OCI-LY1 (cell line): ENCODE results near the gene CSDE1.

Source experiments
- CTCF ChIP-seq: fragments of 200-600 bp; sonication (generic), shearing (Covaris generic); IDR thresholded peaks from 2 replicates; pipeline ENCODE4 v1.5.1; 2017; ENCODE audit warnings: mild to moderate bottlenecking, antibody characterized with exemption, low read length, moderate library complexity, mixed read lengths
- EZH2 ChIP-seq: fragments of 200-600 bp; sonication (generic), shearing (Covaris generic); IDR thresholded peaks from 2 replicates; pipeline ENCODE4 v1.8.0; 2017; ENCODE audit warnings: borderline replicate concordance, mixed run types, mild to moderate bottlenecking, antibody characterized with exemption, low read length, moderate library complexity, mixed read lengths

- TF ChIP-seq CTCF (no peak), EZH2 (no peak)
Observed at GRCh38 chr1:114729782-114730181, 28.0 kb downstream of the CSDE1 start.
